IMR-90 (cell line): Measurements from ENCODE around the gene NLGN2. TPM values are rescaled to one million over a fixed set of nuclear protein-coding genes. Genes with fewer than 3 reads are reported as not detected.

Source experiments
- ATAC-seq: fragments of 200-7000 bp; cut with Tn5 transposase; 2 replicates; pipeline ENCODE4 v1.9.1; 2020; ENCODE audit warnings: low read depth, mild to moderate bottlenecking, moderate library complexity
- BruUV-seq: library from RNA; stranded (reverse); fragments of 400-500 nt; replicated peaks from 2 replicates; lab custom pipeline; 2021; lab: Mats Ljungman, UMichigan
- CTCF ChIA-PET: fragments of 300-600 bp; formaldehyde crosslinking; extraction: SDS; loops from one replicate; lab custom pipeline; 2021; ENCODE audit warnings: antibody characterized with exemption; lab: Yijun Ruan, JAX
- POLR2A ChIA-PET: fragments of 300-600 bp; sonication (Branson Sonifier 250); formaldehyde crosslinking; loops from one replicate; lab custom pipeline; 2022; ENCODE audit warnings: antibody characterized with exemption; ENCODE audit not compliant: unreplicated experiment; lab: Charles Lee
- DNase-seq: peaks from one replicate; pipeline ENCODE4 v3.0.0; 2013
- H2AFZ ChIP-seq: replicated peaks from 2 replicates; pipeline ENCODE3; 2013; ENCODE audit warnings: low read length, mild to moderate bottlenecking; ENCODE audit not compliant: poor library complexity
- H2AK5ac ChIP-seq: 2 replicates; pipeline ENCODE4 v1.6.1; 2013; ENCODE audit warnings: low read depth, low read length, inconsistent platforms
- H2AK9ac ChIP-seq: replicated peaks from 2 replicates; pipeline ENCODE3; 2013; ENCODE audit warnings: mild to moderate bottlenecking, low read depth, low read length, moderate library complexity; ENCODE audit not compliant: poor library complexity
- H2BK120ac ChIP-seq: 2 replicates; pipeline ENCODE4 v1.6.1; 2013; ENCODE audit warnings: low read depth, low read length, inconsistent platforms
- H2BK15ac ChIP-seq: 3 replicates; pipeline ENCODE4 v1.6.1; 2013; ENCODE audit warnings: low read depth, low read length, inconsistent platforms
- H2BK20ac ChIP-seq: 2 replicates; pipeline ENCODE4 v1.6.1; 2013; ENCODE audit warnings: low read depth, mild to moderate bottlenecking, inconsistent platforms, low read length, moderate library complexity
- H2BK5ac ChIP-seq: 2 replicates; pipeline ENCODE4 v1.6.1; 2013; ENCODE audit warnings: mild to moderate bottlenecking, low read depth, low read length, inconsistent platforms; ENCODE audit not compliant: poor library complexity, severe bottlenecking
- H3K14ac ChIP-seq: replicated peaks from 2 replicates; pipeline ENCODE4 v1.6.1; 2013; ENCODE audit warnings: low read depth, low read length, inconsistent platforms
- H3K18ac ChIP-seq: 2 replicates; pipeline ENCODE4 v1.6.1; 2013; ENCODE audit warnings: low read depth, low read length, control low read depth
- H3K23ac ChIP-seq: 2 replicates; pipeline ENCODE4 v1.6.1; 2013; ENCODE audit warnings: low read depth, low read length, inconsistent platforms
- H3K27ac ChIP-seq: 2 replicates; pipeline ENCODE4 v1.5.1; 2013; ENCODE audit warnings: mild to moderate bottlenecking, control low read depth, low read length; ENCODE audit not compliant: insufficient read depth
- H3K27me3 ChIP-seq: 2 replicates; pipeline ENCODE4 v1.6.1; 2013; ENCODE audit warnings: low read length; ENCODE audit not compliant: control insufficient read depth, insufficient read depth
- H3K36me3 ChIP-seq: 2 replicates; pipeline ENCODE4 v1.6.1; 2013; ENCODE audit warnings: low read length, mixed read lengths; ENCODE audit not compliant: control insufficient read depth, insufficient read depth
- H3K4ac ChIP-seq: 2 replicates; pipeline ENCODE4 v1.6.1; 2013; ENCODE audit warnings: low read depth, low read length, inconsistent platforms
- H3K4me1 ChIP-seq: 2 replicates; pipeline ENCODE4 v1.6.1; 2013; ENCODE audit warnings: low read length, mixed read lengths; ENCODE audit not compliant: control insufficient read depth, insufficient read depth
- H3K4me2 ChIP-seq: 2 replicates; pipeline ENCODE4 v1.6.1; 2013; ENCODE audit warnings: low read depth, mild to moderate bottlenecking, control low read depth, low read length, moderate library complexity
- H3K4me3 ChIP-seq: 2 replicates; pipeline ENCODE4 v1.5.1; 2013; ENCODE audit warnings: low read depth, mild to moderate bottlenecking, control low read depth, low read length, moderate library complexity; ENCODE audit not compliant: insufficient read depth
- H3K56ac ChIP-seq: 2 replicates; pipeline ENCODE4 v1.6.1; 2013; ENCODE audit warnings: low read length, inconsistent platforms; ENCODE audit not compliant: insufficient read depth; ENCODE audit errors: extremely low read depth
- H3K79me1 ChIP-seq, 2 experiments: 2 replicates each; pipeline ENCODE4 v1.6.1; 2013; ENCODE audit warnings: low read length in 2 of 2, inconsistent platforms in 1 of 2, low read depth in 1 of 2
- H3K9ac ChIP-seq: 2 replicates; pipeline ENCODE4 v1.6.1; 2013; ENCODE audit warnings: low read depth, low read length, control low read depth
- H3K9me1 ChIP-seq: 2 replicates; pipeline ENCODE4 v1.6.1; 2013; ENCODE audit warnings: low read length, inconsistent platforms; ENCODE audit not compliant: insufficient read depth
- H3K9me3 ChIP-seq: 2 replicates; pipeline ENCODE4 v1.6.1; 2013; ENCODE audit warnings: low read length; ENCODE audit not compliant: control insufficient read depth, insufficient read depth
- H4K20me1 ChIP-seq: 2 replicates; pipeline ENCODE4 v1.6.1; 2013; ENCODE audit warnings: low read length, inconsistent platforms; ENCODE audit not compliant: insufficient read depth
- H4K5ac ChIP-seq: 2 replicates; pipeline ENCODE4 v1.6.1; 2013; ENCODE audit warnings: mild to moderate bottlenecking, low read depth, low read length, control low read depth
- H4K8ac ChIP-seq, 2 experiments: 2 replicates each; pipeline ENCODE4 v1.6.1; 2013; ENCODE audit warnings: low read depth in 2 of 2, low read length in 2 of 2, control low read depth in 1 of 2, inconsistent platforms in 1 of 2
- H4K91ac ChIP-seq: 2 replicates; pipeline ENCODE4 v1.6.1; 2013; ENCODE audit warnings: low read depth, low read length, inconsistent platforms; ENCODE audit not compliant: insufficient read depth
- BHLHE40 ChIP-seq: fragments of 150-350 bp; IDR thresholded peaks from 2 replicates; pipeline ENCODE4 v1.6.1; 2016; ENCODE audit warnings: mild to moderate bottlenecking, low read depth, low read length
- CTCF ChIP-seq: conservative IDR thresholded peaks from 2 replicates; pipeline ENCODE4 v1.5.1; 2012; ENCODE audit warnings: mild to moderate bottlenecking, low read depth, low read length, improper control_type of control experiment
- FOS ChIP-seq: fragments of 150-350 bp; IDR thresholded peaks from 2 replicates; pipeline ENCODE4 v1.6.1; 2016; ENCODE audit warnings: low read depth, low read length
- MAZ ChIP-seq: IDR thresholded peaks from 2 replicates; pipeline ENCODE4 v1.6.1; 2012; ENCODE audit warnings: low read depth, mild to moderate bottlenecking, low read length, improper control_type of control experiment, moderate library complexity, borderline replicate concordance
- POLR2A ChIP-seq: IDR thresholded peaks from 2 replicates; pipeline ENCODE4 v1.6.1; 2012; ENCODE audit warnings: mild to moderate bottlenecking, low read depth, low read length
- RFX5 ChIP-seq: IDR thresholded peaks from 2 replicates; pipeline ENCODE4 v1.8.0; 2012; ENCODE audit warnings: low read depth, mild to moderate bottlenecking, low read length, moderate library complexity
- WGBS, 2 experiments: methylation state at CpG; one replicate each; pipeline versions ENCODE4 v1.1.5 to v1.1.7; 2013; ENCODE audit warnings: missing lambda C conversion rate in 2 of 2; ENCODE audit not compliant: insufficient read length in 1 of 2; ENCODE audit errors: extremely low coverage in 2 of 2; 5-methylcytosine and 5-hydroxymethylcytosine counted together
- dilution Hi-C: fragments of 300-500 bp; cut with HindIII; formaldehyde crosslinking; loops from one replicate; pipeline ENCODE4 v1.14.3; 2018; ENCODE audit warnings: low sequenced_read_pairs; ENCODE audit not compliant: unreplicated experiment
- in situ Hi-C: fragments of 300-500 bp; cut with MboI; formaldehyde crosslinking; loops from 3 replicates; pipeline ENCODE4 v1.14.3; 2019; ENCODE audit warnings: low sequenced_read_pairs, inconsistent platforms, mixed read lengths
- intact Hi-C: fragments of 100-400 bp; cut with micrococcal nuclease; formaldehyde crosslinking; loops from 2 replicates; pipeline ENCODE4 v1.10.0; 2022
- polyA plus RNA-seq, 3 experiments: library from polyadenylated mRNA; depleted of rRNA; stranded (reverse); fragments of >200 nt; gene quantifications; 2 replicates each; pipeline ENCODE4 v1.2.3, GENCODE V29; 2012; ENCODE audit warnings: low replicate concordance in 1 of 3
- total RNA-seq: library from RNA; depleted of rRNA; stranded (reverse); fragments of >200 nt; gene quantifications from 2 replicates; pipeline ENCODE4 v1.2.3, GENCODE V29; 2012

Gene NLGN2
- total and polyA plus RNA-seq, 2 of the 4 experiments (the other 2 are of a cell fraction), result 1.8 to 38.1 TPM

GRCh38 chr17:7404737-7405349 is 2.8 kb upstream of the NLGN2 start:
- 0% methylated on average over 24 of the region's 65 CpGs; no CpG with 5 or more reads in 1 of the 2 experiments for WGBS, 2 experiments
- TSS peak; percentile 77 for BruUV-seq
- peaks cover 7% of the 10 kb centered on the region for H4K20me1 ChIP-seq
- H3K4ac ChIP-seq, result peak overlapping the region; percentile 86
- peaks cover 9% of the 10 kb centered on the region for H3K4me1 ChIP-seq
- peak overlapping the region; percentile 94 for H3K4me3 ChIP-seq
- H3K79me1 ChIP-seq, result peaks cover 11 to 54% of the 10 kb centered on the region in 2 experiments
- H2BK120ac ChIP-seq, result peak overlapping the region; percentile 60
- peak overlapping the region; percentile 72 for H2BK5ac ChIP-seq
- CTCF ChIA-PET, result no interaction called here
- no peaks in the 10 kb centered on the region for H3K27me3 ChIP-seq
- no peak overlapping the region for H2BK15ac ChIP-seq
- peak overlapping the region; percentile 64 for H3K56ac ChIP-seq
- H3K23ac ChIP-seq, result peak overlapping the region; percentile 97
- peak overlapping the region; percentile 89 for H3K4me2 ChIP-seq
- 0 out of 2 replicates have a peak, but pooled peaks cover 2% of the 10 kb centered on the region for H3K9me1 ChIP-seq
- no peak for TF ChIP-seq FOS
- no peak for TF ChIP-seq CTCF
- 0 out of 2 replicates have a peak, but pooled peaks have one; percentile 47 for TF ChIP-seq MAZ
- peak; percentile 86 for TF ChIP-seq POLR2A
- no peak for TF ChIP-seq BHLHE40
- no peak for TF ChIP-seq RFX5
- no peaks in the 10 kb centered on the region for H3K9me3 ChIP-seq
- H2AFZ ChIP-seq, result peak overlapping the region; percentile 94
- ATAC-seq (peak; percentile 40), DNase-seq (no peak)
- H3K27ac ChIP-seq, result peak overlapping the region; percentile 73
- H3K14ac ChIP-seq, result peak overlapping the region; percentile 94
- dilution Hi-C loops, result no loop called here
- peak overlapping the region; percentile 15 to 53; a peak in 3 of 4 replicates for H4K8ac ChIP-seq
- H3K36me3 ChIP-seq, result peaks cover 14% of the 10 kb centered on the region
- intact Hi-C loops, result loop anchor here (1.0 to 2.0 kb wide), 4 partner anchors 32 to 156 kb away; partner anchors contain the start of genes POLR2A and SENP3
- peak overlapping the region; percentile 38; the same call in 1 of the 2 replicates for H4K91ac ChIP-seq
- H2BK20ac ChIP-seq, result no peak overlapping the region
- H2AK5ac ChIP-seq, result 0 out of 2 replicates have a peak overlapping the region, but pooled peaks have one; percentile 49
- POLR2A ChIA-PET, result interaction anchor here (0.8 kb wide), 1 partner anchor 16 kb away, joined by 3 read pairs; no protein-coding TSS in a partner anchor
- peak overlapping the region; percentile 100 for H2AK9ac ChIP-seq
- peak overlapping the region; percentile 90 for H3K9ac ChIP-seq
- H4K5ac ChIP-seq, result no peak overlapping the region
- peak overlapping the region; percentile 70; the same call in 1 of the 2 replicates for H3K18ac ChIP-seq
- in situ Hi-C loops, result no loop called here
